HUES64 (cell line): ENCODE measurements around the gene HENMT1.
"Not testable (repeated sequence)": the region's sequence is repeated elsewhere in the genome, so short reads cannot be mapped to it uniquely, and the experiment has no call there.

Source experiments
- H3K27ac ChIP-seq: 2 replicates; pipeline ENCODE4 v1.7.0; 2013; ENCODE audit warnings: low read depth, low read length, inconsistent platforms
- H3K27me3 ChIP-seq: 2 replicates; pipeline ENCODE4 v1.6.1; 2013; ENCODE audit warnings: mild to moderate bottlenecking, low read length; ENCODE audit not compliant: insufficient read depth
- H3K36me3 ChIP-seq: 2 replicates; pipeline ENCODE4 v1.6.1; 2013; ENCODE audit warnings: mild to moderate bottlenecking, low read length; ENCODE audit not compliant: insufficient read depth
- H3K4me1 ChIP-seq: 2 replicates; pipeline ENCODE4 v1.6.1; 2013; ENCODE audit warnings: mild to moderate bottlenecking, low read length, moderate library complexity; ENCODE audit not compliant: insufficient read depth
- H3K4me3 ChIP-seq: 2 replicates; pipeline ENCODE4 v1.5.1; 2013; ENCODE audit warnings: mild to moderate bottlenecking, low read length, moderate library complexity
- H3K9ac ChIP-seq: 2 replicates; pipeline ENCODE4 v1.6.1; 2013; ENCODE audit warnings: mild to moderate bottlenecking, low read depth, low read length
- H3K9me3 ChIP-seq: 2 replicates; pipeline ENCODE4 v1.6.1; 2013; ENCODE audit warnings: low read depth, low read length; ENCODE audit not compliant: insufficient read depth
- WGBS: fragments of 150-250, 120-280 bp; methylation state at CpG from one replicate; pipeline ENCODE4 v1.1.7; 2013; ENCODE audit warnings: missing lambda C conversion rate; 5-methylcytosine and 5-hydroxymethylcytosine counted together

The HENMT1 gene

GRCh38 chr1:108646265-108646647 is 14.6 kb downstream of the HENMT1 start:
- no peak overlapping the region for H3K4me3 ChIP-seq
- no peak overlapping the region for H3K27ac ChIP-seq
- H3K9ac ChIP-seq, result no peak overlapping the region
- no peaks in the 10 kb centered on the region for H3K27me3 ChIP-seq
- 95% methylated on average over 4 of the region's 4 CpGs for WGBS
- no peaks in the 10 kb centered on the region for H3K36me3 ChIP-seq
- no peaks in the 10 kb centered on the region for H3K9me3 ChIP-seq
- no peaks in the 10 kb centered on the region for H3K4me1 ChIP-seq

DNA sequence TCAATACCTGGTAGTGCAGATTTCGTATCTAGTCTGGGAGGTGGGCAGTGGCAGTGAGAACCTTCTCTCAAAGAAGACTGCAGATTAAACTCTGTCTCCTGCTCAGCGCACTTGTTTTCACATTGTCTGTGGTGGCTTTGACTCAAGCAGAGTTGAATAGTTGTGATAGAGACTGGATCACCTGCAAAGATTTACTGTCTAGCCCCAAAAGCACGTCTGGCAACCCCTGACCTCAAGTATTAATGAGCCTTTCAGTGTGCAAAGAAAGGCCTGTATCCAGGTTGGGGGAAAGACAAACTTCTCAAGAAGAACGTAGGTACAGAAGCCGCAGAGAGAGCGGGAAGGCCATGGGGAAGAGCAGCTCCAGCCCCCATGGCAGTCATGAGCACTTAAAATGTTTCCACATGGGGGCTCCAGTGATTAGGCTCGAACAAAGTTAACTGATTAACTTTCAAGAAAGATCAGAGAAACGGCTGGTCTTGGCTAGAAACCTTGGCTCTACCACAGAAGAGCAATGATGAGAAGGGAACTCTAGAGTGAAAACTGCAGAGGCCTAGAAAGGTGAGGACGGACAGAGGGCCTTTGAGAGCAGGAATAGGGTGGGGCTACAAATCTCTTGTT is 15.2 kb downstream of the HENMT1 start:
- H3K27me3 ChIP-seq, result no peaks in the 10 kb centered on the region
- H3K36me3 ChIP-seq, result no peaks in the 10 kb centered on the region
- no peak overlapping the region for H3K27ac ChIP-seq
- 89% methylated on average over 9 of the region's 9 CpGs for WGBS
- no peaks in the 10 kb centered on the region for H3K4me1 ChIP-seq
- H3K9ac ChIP-seq, result no peak overlapping the region
- H3K4me3 ChIP-seq, result no peak overlapping the region
- no peaks in the 10 kb centered on the region for H3K9me3 ChIP-seq

GRCh38 chr1:108644984-108645383 is 15.9 kb downstream of the HENMT1 start:
- H3K27ac ChIP-seq, result no peak overlapping the region
- no peaks in the 10 kb centered on the region for H3K4me1 ChIP-seq
- H3K36me3 ChIP-seq, result no peaks in the 10 kb centered on the region
- no peaks in the 10 kb centered on the region for H3K9me3 ChIP-seq
- H3K27me3 ChIP-seq, result no peaks in the 10 kb centered on the region
- H3K4me3 ChIP-seq, result no peak overlapping the region
- WGBS, result 88% methylated on average over 7 of the region's 7 CpGs
- no peak overlapping the region for H3K9ac ChIP-seq

GRCh38 chr1:108643492-108644335 is 17.2 kb downstream of the HENMT1 start:
- WGBS, result 52% methylated on average over 3 of the region's 3 CpGs
- H3K27ac ChIP-seq, result no peak overlapping the region
- H3K4me3 ChIP-seq, result no peak overlapping the region
- no peaks in the 10 kb centered on the region for H3K4me1 ChIP-seq
- H3K9ac ChIP-seq, result no peak overlapping the region
- no peaks in the 10 kb centered on the region for H3K36me3 ChIP-seq
- no peaks in the 10 kb centered on the region for H3K9me3 ChIP-seq
- H3K27me3 ChIP-seq, result no peaks in the 10 kb centered on the region

GRCh38 chr1:108640863-108641262 is 20.0 kb downstream of the HENMT1 start:
- 98% methylated on average over 25 of the region's 28 CpGs for WGBS
- not testable (repeated sequence) for H3K9ac ChIP-seq, H3K4me3 ChIP-seq, H3K9me3 ChIP-seq, H3K36me3 ChIP-seq, H3K4me1 ChIP-seq, H3K27ac ChIP-seq, H3K27me3 ChIP-seq

DNA sequence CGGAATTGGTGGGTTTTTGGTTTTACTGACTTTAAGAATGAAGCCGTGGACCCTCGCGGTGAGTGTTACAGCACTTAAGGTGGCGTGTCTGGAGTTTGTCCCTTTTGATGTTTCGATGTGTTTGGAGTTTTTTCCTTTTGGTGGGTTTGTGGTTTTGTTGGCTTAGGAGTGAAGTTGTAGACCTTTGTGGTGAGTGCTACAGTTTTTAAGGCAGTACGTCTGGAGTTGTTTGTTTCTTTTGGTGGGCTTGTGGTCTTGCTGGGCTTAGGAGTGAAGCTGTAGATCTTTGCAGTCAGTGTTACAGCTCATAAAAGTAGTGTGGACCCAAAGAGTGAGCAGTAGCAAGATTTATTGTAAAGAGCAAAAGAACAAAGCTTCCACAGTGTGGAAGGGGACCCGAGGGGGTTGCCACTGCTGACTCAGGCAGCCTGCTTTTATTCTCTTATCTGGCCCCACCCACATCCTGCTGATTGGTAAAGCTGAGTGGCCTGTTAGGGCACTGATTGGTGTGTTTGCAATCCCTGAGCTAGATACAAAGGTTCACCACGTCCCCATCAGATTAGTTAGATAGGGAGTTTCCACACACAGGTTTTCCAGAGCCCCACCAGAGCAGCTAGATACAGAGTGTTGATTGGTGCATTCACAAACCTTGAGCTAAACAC is 20.9 kb downstream of the HENMT1 start:
- Histone ChIP-seq H3K4me3 (no peak overlapping the region), H3K27ac (no peak overlapping the region), H3K4me1 (no peaks in the 10 kb centered on the region), H3K27me3 (no peaks in the 10 kb centered on the region), H3K9ac (no peak overlapping the region), H3K9me3 (no peaks in the 10 kb centered on the region), H3K36me3 (peaks cover 7% of the 10 kb centered on the region; the same call in 1 of the 2 replicates)
- 94% methylated on average over 9 of the region's 9 CpGs for WGBS

- H3K27me3 ChIP-seq, result no peaks in the 10 kb centered on the region
- no peaks in the 10 kb centered on the region for H3K4me1 ChIP-seq
- 93% methylated on average over 2 of the region's 2 CpGs for WGBS
Measured at GRCh38 chr1:108636876-108637275, 24.0 kb downstream of the HENMT1 start.

GRCh38 chr1:108634521-108634920 is 26.4 kb downstream of the HENMT1 start:
- H3K9me3 ChIP-seq, result no peaks in the 10 kb centered on the region
- no peaks in the 10 kb centered on the region for H3K27me3 ChIP-seq
- WGBS, result 92% methylated on average over 3 of the region's 3 CpGs
- no peak overlapping the region for H3K27ac ChIP-seq
- no peak overlapping the region for H3K4me3 ChIP-seq
- H3K36me3 ChIP-seq, result peaks cover 26% of the 10 kb centered on the region
- H3K9ac ChIP-seq, result no peak overlapping the region
- no peaks in the 10 kb centered on the region for H3K4me1 ChIP-seq

More at GRCh38 chr1:108636876-108637275, 24.0 kb downstream of the HENMT1 start:
- Histone ChIP-seq H3K36me3 (peaks cover 8% of the 10 kb centered on the region; the same call in 1 of the 2 replicates), H3K9ac (no peak overlapping the region), H3K9me3 (no peaks in the 10 kb centered on the region), H3K4me3 (no peak overlapping the region), H3K27ac (no peak overlapping the region)

GRCh38 chr1:108628665-108629064 is 32.2 kb downstream of the HENMT1 start:
- WGBS, result 96% methylated on average over 2 of the region's 2 CpGs

DNA sequence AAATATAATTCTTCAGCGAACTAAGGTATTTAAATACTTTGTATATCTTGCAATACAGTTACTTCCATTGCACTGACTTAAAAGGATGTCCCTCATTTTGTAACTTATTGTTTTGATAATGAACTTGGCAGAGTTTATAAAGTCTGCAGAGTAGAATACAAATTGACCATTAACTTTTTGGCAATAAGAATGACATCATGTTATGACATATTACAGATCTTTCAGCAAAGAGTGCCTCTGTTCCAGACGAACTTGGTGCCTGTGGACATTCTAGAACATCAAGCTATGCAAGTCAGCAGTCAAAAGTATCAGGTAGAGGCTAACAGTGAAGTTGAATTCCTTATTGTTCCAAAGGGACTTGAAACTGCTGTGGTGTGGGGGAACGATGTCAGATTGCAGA is 32.9 kb downstream of the HENMT1 start:
- Histone ChIP-seq H3K4me1 (no peaks in the 10 kb centered on the region), H3K4me3 (no peak overlapping the region), H3K9ac (no peak overlapping the region), H3K9me3 (no peaks in the 10 kb centered on the region), H3K27me3 (no peaks in the 10 kb centered on the region), H3K36me3 (peaks cover 28% of the 10 kb centered on the region), H3K27ac (no peak overlapping the region)
- 92% methylated on average over 2 of the region's 3 CpGs for WGBS

More at GRCh38 chr1:108628665-108629064, 32.2 kb downstream of the HENMT1 start:
- Histone ChIP-seq H3K9me3 (no peaks in the 10 kb centered on the region), H3K4me3 (no peak overlapping the region), H3K9ac (no peak overlapping the region), H3K4me1 (no peaks in the 10 kb centered on the region), H3K36me3 (peaks cover 28% of the 10 kb centered on the region), H3K27me3 (no peaks in the 10 kb centered on the region), H3K27ac (no peak overlapping the region)

DNA sequence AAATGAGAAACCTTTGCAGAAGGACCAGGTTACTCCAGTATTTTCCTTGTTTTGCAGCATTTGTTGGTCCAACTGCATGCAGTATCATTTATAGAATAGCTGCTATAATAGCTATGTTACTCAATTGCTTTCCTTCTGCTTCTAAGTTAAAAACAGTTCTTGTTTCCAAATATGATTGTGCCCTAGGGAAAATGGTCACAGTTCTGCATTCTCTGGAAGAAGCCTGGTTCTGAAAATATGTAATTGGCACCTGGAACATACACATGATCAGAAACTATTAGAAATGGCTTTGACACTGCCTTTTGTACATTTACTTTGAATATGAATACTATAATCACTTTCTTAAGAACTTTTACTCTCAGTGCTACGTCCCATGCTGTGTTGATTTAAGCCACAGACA is 33.6 kb downstream of the HENMT1 start:
- WGBS, result 88% methylated on average over 1 of the region's 1 CpG
- Histone ChIP-seq H3K4me3 (no peak overlapping the region), H3K27ac (no peak overlapping the region), H3K27me3 (no peaks in the 10 kb centered on the region), H3K9me3 (no peaks in the 10 kb centered on the region), H3K4me1 (no peaks in the 10 kb centered on the region), H3K9ac (no peak overlapping the region), H3K36me3 (peaks cover 28% of the 10 kb centered on the region)
